ENCODE results near the gene AGPAT3.
A peak's percentile ranks its signal among the peaks of the same experiment; 100 is the strongest.

Gene AGPAT3

DNA sequence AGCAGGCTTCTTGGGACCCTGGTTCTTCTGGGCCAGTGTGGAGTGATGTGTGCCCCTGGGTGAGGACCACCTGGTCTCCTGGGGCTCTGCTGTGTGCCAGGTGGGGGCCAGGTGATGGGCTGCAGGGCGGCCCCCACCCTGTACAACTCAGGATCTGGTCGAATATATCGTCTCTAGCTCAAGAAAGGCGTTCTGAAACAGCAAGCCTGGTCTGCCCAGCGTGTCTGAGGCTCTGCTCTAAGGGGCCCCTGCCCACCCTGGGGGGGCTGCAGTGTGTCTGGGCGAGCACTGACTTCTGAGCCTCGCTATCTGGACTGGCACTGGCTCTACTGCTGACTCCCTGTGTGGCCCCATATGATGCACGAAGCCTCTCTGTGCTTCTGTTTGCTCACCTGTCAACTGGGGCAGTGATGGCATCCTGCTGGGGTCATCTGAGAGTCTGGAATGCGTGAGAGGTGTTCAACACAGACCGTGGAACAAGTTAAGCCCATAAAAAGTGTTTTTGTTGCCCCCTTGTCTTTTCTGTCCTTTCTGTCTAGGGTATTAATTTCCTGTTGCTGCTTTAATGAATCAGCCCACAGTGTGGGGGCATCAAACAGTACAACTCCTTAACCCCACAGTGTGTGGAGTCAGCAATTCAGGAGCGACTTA is 91.1 kb downstream of the AGPAT3 start:
- in situ Hi-C loops (cut with HindIII; ENCODE audit: low pct_ligation_motif_present, low sequenced_read_pairs), result no loop called here
- no peaks in the 10 kb centered on the region for H3K27me3 ChIP-seq (replicated peaks)
- no peak overlapping the region for H3K4me3 ChIP-seq (ENCODE audit: low read depth, low read length)
- no peaks in the 10 kb centered on the region for H3K36me3 ChIP-seq (replicated peaks)
- DNase-seq, result no peak
- H3K27ac ChIP-seq, result no peak overlapping the region
- TF ChIP-seq, protein P1, sequence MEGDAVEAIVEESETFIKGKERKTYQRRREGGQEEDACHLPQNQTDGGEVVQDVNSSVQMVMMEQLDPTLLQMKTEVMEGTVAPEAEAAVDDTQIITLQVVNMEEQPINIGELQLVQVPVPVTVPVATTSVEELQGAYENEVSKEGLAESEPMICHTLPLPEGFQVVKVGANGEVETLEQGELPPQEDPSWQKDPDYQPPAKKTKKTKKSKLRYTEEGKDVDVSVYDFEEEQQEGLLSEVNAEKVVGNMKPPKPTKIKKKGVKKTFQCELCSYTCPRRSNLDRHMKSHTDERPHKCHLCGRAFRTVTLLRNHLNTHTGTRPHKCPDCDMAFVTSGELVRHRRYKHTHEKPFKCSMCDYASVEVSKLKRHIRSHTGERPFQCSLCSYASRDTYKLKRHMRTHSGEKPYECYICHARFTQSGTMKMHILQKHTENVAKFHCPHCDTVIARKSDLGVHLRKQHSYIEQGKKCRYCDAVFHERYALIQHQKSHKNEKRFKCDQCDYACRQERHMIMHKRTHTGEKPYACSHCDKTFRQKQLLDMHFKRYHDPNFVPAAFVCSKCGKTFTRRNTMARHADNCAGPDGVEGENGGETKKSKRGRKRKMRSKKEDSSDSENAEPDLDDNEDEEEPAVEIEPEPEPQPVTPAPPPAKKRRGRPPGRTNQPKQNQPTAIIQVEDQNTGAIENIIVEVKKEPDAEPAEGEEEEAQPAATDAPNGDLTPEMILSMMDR (IDR thresholded peaks at IDR 0.05; ENCODE audit: low read depth, low read length, missing control alignments), result no peak

DNA sequence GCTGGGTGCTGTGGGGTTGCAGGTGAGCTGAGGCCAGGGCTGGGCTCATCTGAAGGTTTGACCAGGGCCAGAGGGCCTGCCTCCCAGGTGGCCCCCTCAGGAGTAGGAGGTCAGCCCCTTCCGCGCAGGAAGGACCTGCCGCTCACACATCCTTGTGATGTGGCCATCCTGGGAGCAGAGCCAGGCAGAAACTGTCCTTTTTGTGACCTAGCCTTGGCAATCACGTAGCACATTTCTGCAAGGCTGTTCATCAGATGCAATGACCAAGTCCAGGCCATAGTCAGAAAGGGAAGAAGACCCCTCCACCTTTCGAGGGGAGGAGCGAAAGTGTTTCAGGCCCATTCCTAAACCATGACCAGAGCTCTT is 91.6 kb downstream of the AGPAT3 start:
- H3K36me3 ChIP-seq (replicated peaks), result no peaks in the 10 kb centered on the region
- H3K27ac ChIP-seq, result no peak overlapping the region
- no peak overlapping the region for H3K4me3 ChIP-seq (ENCODE audit: low read depth, low read length)
- TF ChIP-seq, protein P1 (IDR thresholded peaks at IDR 0.05; ENCODE audit: low read depth, low read length, missing control alignments), result no peak
- peak; percentile 52 for DNase-seq
- no peaks in the 10 kb centered on the region for H3K27me3 ChIP-seq (replicated peaks)
- in situ Hi-C loops (cut with HindIII; ENCODE audit: low pct_ligation_motif_present, low sequenced_read_pairs), result no loop called here

DNA sequence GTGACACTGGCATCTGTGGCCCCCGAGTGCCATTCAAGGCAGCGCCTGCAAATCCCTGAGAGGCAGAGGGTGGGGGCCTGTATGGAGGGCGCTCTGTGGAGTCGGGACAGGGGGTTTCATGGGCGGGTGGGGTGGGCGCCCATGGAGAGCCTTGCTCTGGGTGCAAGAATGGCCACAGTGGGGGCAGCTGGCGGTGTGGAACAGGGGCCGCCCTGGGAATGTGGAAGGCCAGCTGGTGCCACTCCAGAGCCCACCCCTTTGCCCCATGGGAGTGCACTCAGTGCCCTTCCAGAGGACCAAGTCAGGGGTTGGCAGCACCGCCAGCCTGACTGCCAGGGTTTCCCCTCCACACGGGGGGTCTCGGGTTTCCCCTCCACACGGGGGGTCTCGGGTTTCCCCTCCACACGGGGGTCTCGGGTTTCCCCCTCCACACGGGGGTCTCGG is 92.1 kb downstream of the AGPAT3 start:
- TF ChIP-seq, protein P1 (IDR thresholded peaks at IDR 0.05; ENCODE audit: low read depth, low read length, missing control alignments), result no peak
- in situ Hi-C loops (cut with HindIII; ENCODE audit: low pct_ligation_motif_present, low sequenced_read_pairs), result no loop called here
- Histone ChIP-seq H3K36me3 (replicated peaks) (no peaks in the 10 kb centered on the region), H3K4me3 (ENCODE audit: low read depth, low read length) (no peak overlapping the region), H3K27me3 (replicated peaks) (no peaks in the 10 kb centered on the region), H3K27ac (no peak overlapping the region)
- no peak for DNase-seq

DNA sequence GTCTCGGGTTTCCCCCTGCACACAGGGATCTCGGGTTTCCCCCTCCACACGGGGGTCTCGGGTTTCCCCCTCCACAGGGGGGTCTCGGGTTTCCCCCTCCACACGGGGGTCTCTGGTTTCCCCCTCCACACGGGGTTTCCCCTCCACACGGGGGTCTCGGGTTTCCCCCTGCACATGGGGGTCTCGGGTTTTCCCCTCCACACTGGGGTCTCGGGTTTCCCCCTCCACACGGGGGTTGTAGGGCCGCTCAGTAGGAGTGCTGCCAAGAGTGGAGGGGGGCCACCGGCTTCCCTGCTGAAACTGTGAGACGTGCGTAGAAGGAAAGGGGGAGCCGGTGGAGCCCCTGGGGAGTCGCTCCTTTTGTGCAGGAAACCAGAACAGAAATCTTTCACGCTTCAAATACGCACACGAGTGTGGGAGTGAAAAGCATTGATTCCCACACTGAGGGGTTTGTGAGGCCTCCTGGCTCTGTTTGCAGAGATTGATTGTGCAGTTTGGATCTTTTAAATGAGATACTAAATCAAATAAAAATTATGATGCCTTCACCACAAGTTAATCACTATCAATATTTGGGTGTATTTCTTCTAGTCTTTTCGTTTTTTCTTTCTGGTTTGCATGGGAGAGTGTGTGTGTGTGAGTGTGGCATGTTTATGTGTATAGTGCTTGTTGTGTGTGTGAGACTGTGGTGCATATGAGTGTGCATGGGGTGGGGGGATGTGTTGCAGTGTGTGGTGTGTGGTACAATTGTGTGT is 92.8 kb downstream of the AGPAT3 start:
- no peak overlapping the region for H3K27ac ChIP-seq
- in situ Hi-C loops (cut with HindIII; ENCODE audit: low pct_ligation_motif_present, low sequenced_read_pairs), result no loop called here
- no peak for DNase-seq
- H3K27me3 ChIP-seq (replicated peaks), result no peaks in the 10 kb centered on the region
- no peaks in the 10 kb centered on the region for H3K36me3 ChIP-seq (replicated peaks)
- H3K4me3 ChIP-seq (ENCODE audit: low read depth, low read length), result no peak overlapping the region
- TF ChIP-seq, protein P1 (IDR thresholded peaks at IDR 0.05; ENCODE audit: low read depth, low read length, missing control alignments), result no peak

DNA sequence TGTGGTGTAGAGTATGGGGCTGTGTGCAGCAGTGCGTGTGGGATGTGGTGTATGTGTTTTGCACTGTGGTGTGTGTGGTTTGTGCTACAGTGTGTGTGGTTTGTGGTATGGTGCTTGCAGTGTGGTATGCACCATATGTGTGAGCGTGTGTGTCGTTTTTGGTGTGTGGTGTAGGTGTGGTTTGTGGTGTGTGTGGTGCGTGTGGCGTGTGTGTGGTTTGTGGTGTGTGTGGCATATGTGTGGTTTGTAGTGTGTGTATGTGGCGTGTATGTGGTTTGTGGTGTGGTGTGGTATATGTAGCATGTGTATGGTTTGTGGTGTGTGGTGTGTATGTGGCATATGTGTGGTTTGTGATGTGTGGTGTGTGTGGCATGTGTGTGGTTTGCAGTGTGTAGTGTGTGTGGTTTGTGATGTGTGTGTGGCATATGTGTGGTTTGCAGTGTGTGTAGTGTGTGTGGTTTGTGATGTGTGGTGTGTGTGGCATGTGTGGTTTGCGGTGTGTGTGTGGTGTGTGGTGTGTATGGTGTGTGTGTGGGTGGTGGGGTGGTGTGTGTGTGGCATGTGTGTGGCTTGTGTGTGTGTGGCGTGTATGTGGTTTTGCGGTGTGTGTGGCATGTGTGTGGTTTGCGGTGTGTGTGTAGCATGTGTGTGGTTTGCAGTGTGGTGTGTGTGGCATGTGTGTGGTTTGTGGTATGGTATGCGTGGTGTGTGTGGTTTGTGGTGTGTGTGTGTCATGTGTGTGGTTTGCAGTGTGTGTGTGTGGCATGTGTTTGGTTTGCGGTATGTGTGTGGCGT is 93.5 kb downstream of the AGPAT3 start:
- in situ Hi-C loops (cut with HindIII; ENCODE audit: low pct_ligation_motif_present, low sequenced_read_pairs), result no loop called here
- H3K4me3 ChIP-seq (ENCODE audit: low read depth, low read length), result no peak overlapping the region
- no peak overlapping the region for H3K27ac ChIP-seq
- no peaks in the 10 kb centered on the region for H3K36me3 ChIP-seq (replicated peaks)
- no peak for DNase-seq
- H3K27me3 ChIP-seq (replicated peaks), result no peaks in the 10 kb centered on the region
- TF ChIP-seq, protein P1 (IDR thresholded peaks at IDR 0.05; ENCODE audit: low read depth, low read length, missing control alignments), result no peak
